ENCODE results near the gene NINL.

GRCh38 chr20:25459916-25460535 lies 125.3 kb downstream of the NINL start:
- TF ChIP-seq CTCF (IDR thresholded peaks at IDR 0.05; ENCODE audit: low read depth, low read length) (no peak), POLR2A (IDR thresholded peaks at IDR 0.05; ENCODE audit: extremely low read depth, insufficient read length) (no peak), MYC (IDR thresholded peaks at IDR 0.05; ENCODE audit: low read depth, low read length) (no peak), MAX (IDR thresholded peaks at IDR 0.05; ENCODE audit: low read depth, low read length) (no peak)

Measured in NB4 (cell line).